ENCODE results near the gene ARHGAP45. TPM values are rescaled to one million over a fixed set of nuclear protein-coding genes. Genes with fewer than 3 reads are reported as not detected.
A peak's percentile ranks its signal among the peaks of the same experiment; 100 is the strongest.

ARHGAP45 gene
- total RNA-seq, 1 experiment from 2014 or later, result 45.3 TPM

- no peak for TF ChIP-seq EZH2phosphoT487 (IDR thresholded peaks at IDR 0.05; ENCODE audit: borderline replicate concordance, low read length)
- TF ChIP-seq EZH2 (IDR thresholded peaks at IDR 0.05; ENCODE audit: low read length, unreplicated experiment), result no peak
- TF ChIP-seq CTCF (conservative IDR thresholded peaks at IDR 0.05; ENCODE audit: low read depth, low read length), result no peak
- H3K36me3 ChIP-seq (ENCODE audit: low read depth, low read length), result no peaks in the 10 kb centered on the region
- H3K4me3 ChIP-seq (ENCODE audit: low read length), result no peak overlapping the region
- H3K4me2 ChIP-seq (ENCODE audit: low read length), result no peak overlapping the region
- H3K79me2 ChIP-seq (ENCODE audit: low read length), result no peaks in the 10 kb centered on the region
- H3K9me2 ChIP-seq (replicated peaks; ENCODE audit: low read length), result no peaks in the 10 kb centered on the region
- DNase-seq, result no peak
- intact Hi-C loops (cut with micrococcal nuclease), result no loop called here
- no peak overlapping the region for H3K9ac ChIP-seq (ENCODE audit: low read length)
- no peak for ATAC-seq
- H3F3A ChIP-seq (ENCODE audit: low read length, unreplicated experiment), result no peaks in the 10 kb centered on the region
- H3K4me1 ChIP-seq (ENCODE audit: insufficient read depth, low read length), result no peaks in the 10 kb centered on the region; the same call in 1 of the 2 replicates
- no peak overlapping the region for H3K27ac ChIP-seq (ENCODE audit: low read length)
- H3K9me3 ChIP-seq (ENCODE audit: low read length), result no peaks in the 10 kb centered on the region
- BruUV-seq (replicated peaks), result no TSS peak
- H4K20me1 ChIP-seq (ENCODE audit: low read length), result no peaks in the 10 kb centered on the region
- H3K27me3 ChIP-seq (ENCODE audit: low read length), result no peaks in the 10 kb centered on the region
- no peak overlapping the region for H2AFZ ChIP-seq (ENCODE audit: low read length)
- ChIA-PET POLR2A (ENCODE audit: unreplicated experiment) (no interaction called here), CTCF (no interaction called here)
These were observed 14.6 kb downstream of the ARHGAP45 start for GRCh38 chr19:1081301-1082164.

- POLR2A ChIA-PET (ENCODE audit: unreplicated experiment), result interaction anchor here (0.5 kb wide), 1 partner anchor 1379 kb away, joined by 3 read pairs; no protein-coding TSS in a partner anchor
- Histone ChIP-seq H4K20me1 (ENCODE audit: low read length) (no peaks in the 10 kb centered on the region), H3K4me2 (ENCODE audit: low read length) (peak overlapping the region; percentile 61)
These were observed 15.4 kb downstream of the ARHGAP45 start for GRCh38 chr19:1082165-1082927.

More at GRCh38 chr19:1082165-1082927, 15.4 kb downstream of the ARHGAP45 start:
- TF ChIP-seq EZH2 (IDR thresholded peaks at IDR 0.05; ENCODE audit: low read length, unreplicated experiment) (no peak), CTCF (conservative IDR thresholded peaks at IDR 0.05; ENCODE audit: low read depth, low read length) (no peak), EZH2phosphoT487 (IDR thresholded peaks at IDR 0.05; ENCODE audit: borderline replicate concordance, low read length) (no peak)
- ATAC-seq (peak; percentile 86), DNase-seq (peak; percentile 70)
- Histone ChIP-seq H3K9me3 (ENCODE audit: low read length) (no peaks in the 10 kb centered on the region), H3K9ac (ENCODE audit: low read length) (no peak overlapping the region), H3K79me2 (ENCODE audit: low read length) (no peaks in the 10 kb centered on the region), H3K27me3 (ENCODE audit: low read length) (no peaks in the 10 kb centered on the region), H3K36me3 (ENCODE audit: low read depth, low read length) (no peaks in the 10 kb centered on the region), H3K9me2 (replicated peaks; ENCODE audit: low read length) (no peaks in the 10 kb centered on the region), H3F3A (ENCODE audit: low read length, unreplicated experiment) (no peaks in the 10 kb centered on the region), H3K4me1 (ENCODE audit: insufficient read depth, low read length) (no peaks in the 10 kb centered on the region), H3K27ac (ENCODE audit: low read length) (0 out of 2 replicates have a peak overlapping the region, but pooled peaks have one; percentile 40), H2AFZ (ENCODE audit: low read length) (no peak overlapping the region), H3K4me3 (ENCODE audit: low read length) (no peak overlapping the region)
- no TSS peak for BruUV-seq (replicated peaks)
- CTCF ChIA-PET, result no interaction called here
- intact Hi-C loops (cut with micrococcal nuclease), result no loop called here
